ENCODE measurements around the gene RTF1. TPM values are rescaled to one million over a fixed set of nuclear protein-coding genes. Genes with fewer than 3 reads are reported as not detected.

RTF1 gene
- total and polyA plus RNA-seq, 2 donors (not counting 3 experiments of a cell fraction or from before 2014, with no cell fraction given), result 19.2 to 40.6 TPM

GRCh38 chr15:41416128-41416741 is 660 bp upstream of the RTF1 start:
- ChIA-PET CTCF (interaction anchor here (1.1 kb wide), 1 partner anchor 50 kb away, joined by 3 read pairs; no protein-coding TSS in a partner anchor), POLR2A (interaction anchor here (0.6 kb wide), 1 partner anchor 127 kb away, joined by 3 read pairs; no protein-coding TSS in a partner anchor)
- no peak for DNase-seq (ENCODE audit: low read depth, low spot score)
- Histone ChIP-seq H3K27me3 (ENCODE audit: control insufficient read depth in 2 of 2, insufficient read depth in 2 of 2, low read length in 2 of 2) (no peaks in the 10 kb centered on the region), H3K9me3 (replicated peaks; ENCODE audit: control insufficient read depth, insufficient read depth, low read length) (no peaks in the 10 kb centered on the region), H4K20me1 (replicated peaks; ENCODE audit: control insufficient read depth, extremely low read depth, insufficient read depth, low read length) (peaks cover 9% of the 10 kb centered on the region), H3K4me2 (ENCODE audit: insufficient read depth, low read length) (peak overlapping the region; percentile 83), H3K36me3 (ENCODE audit: control insufficient read depth in 2 of 2, extremely low read depth in 1 of 2, insufficient read depth in 2 of 2, low read length in 2 of 2) (no peaks in the 10 kb centered on the region), H3K9ac (replicated peaks; ENCODE audit: extremely low read depth, insufficient read depth, low read length) (peak overlapping the region; percentile 77), H3K4me3 (replicated peaks in 1 of 3; ENCODE audit: insufficient read depth in 1 of 3, low read depth in 1 of 3, low read length in 3 of 3) (peak overlapping the region; percentile 82 to 98 (median 92)), H3K4me1 (ENCODE audit: control insufficient read depth, extremely low read depth, insufficient read depth, low read length) (peaks cover 15% of the 10 kb centered on the region), H3K79me2 (ENCODE audit: control insufficient read depth, insufficient read depth, low read length) (peaks cover 47% of the 10 kb centered on the region), H3K27ac (ENCODE audit: insufficient read depth, low read depth, low read length) (peak overlapping the region; percentile 48), H3K9me1 (replicated peaks; ENCODE audit: control insufficient read depth, extremely low read depth, insufficient read depth, low read length) (no peaks in the 10 kb centered on the region), H2AFZ (ENCODE audit: low read depth, low read length) (peak overlapping the region; percentile 95)
- TSS peak; percentile 83 for BruUV-seq (replicated peaks)
- no peak for FAIRE-seq
- intact Hi-C loops (cut with micrococcal nuclease), result no loop called here
- dilution Hi-C loops (cut with MboI; ENCODE audit: extremely low pct_ligation_motif_present, low sequenced_read_pairs), result no loop called here
- TF ChIP-seq CTCF (IDR thresholded peaks at IDR 0.05; ENCODE audit: extremely low read depth in 1 of 2, insufficient read depth in 1 of 2, low read depth in 1 of 2, low read length in 2 of 2) (no peak), FOS (IDR thresholded peaks at IDR 0.05; ENCODE audit: borderline replicate concordance, insufficient read depth, low read length) (no peak), EZH2 (IDR thresholded peaks at IDR 0.05; ENCODE audit: borderline replicate concordance, low read depth, low read length, severe bottlenecking) (no peak), MYC (IDR thresholded peaks at IDR 0.05; ENCODE audit: low read depth, low read length) (no peak), GATA2 (IDR thresholded peaks at IDR 0.05; ENCODE audit: insufficient read depth, insufficient read length, low read depth, low read length) (no peak), JUN (IDR thresholded peaks at IDR 0.05; ENCODE audit: borderline replicate concordance, insufficient read depth, insufficient read length, low read depth) (no peak), POLR2A (IDR thresholded peaks at IDR 0.05; ENCODE audit: low read depth, low read length) (no peak)
- TF ChIP-seq, protein P1, sequence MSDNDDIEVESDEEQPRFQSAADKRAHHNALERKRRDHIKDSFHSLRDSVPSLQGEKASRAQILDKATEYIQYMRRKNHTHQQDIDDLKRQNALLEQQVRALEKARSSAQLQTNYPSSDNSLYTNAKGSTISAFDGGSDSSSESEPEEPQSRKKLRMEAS (IDR thresholded peaks at IDR 0.05; ENCODE audit: insufficient read depth, insufficient read length), result no peak

Measured in endothelial cell of umbilical vein (primary cell).